H54 (cell line): ENCODE results near the gene RAPGEF2.
"Not testable (repeated sequence)": the region's sequence is repeated elsewhere in the genome, so short reads cannot be mapped to it uniquely, and the experiment has no call there.

Experiments
- DNase-seq: peaks from one replicate; pipeline ENCODE4 v3.0.0; 2011; ENCODE audit warnings: low spot score, mixed read lengths; ENCODE audit not compliant: insufficient read length
- FAIRE-seq: peaks from 3 replicates; lab custom pipeline; 2011; peaks lifted over from hg19 to GRCh38; lab: Jason Lieb, UNC
- POLR2A ChIP-seq: IDR thresholded peaks from 2 replicates; pipeline ENCODE4 v1.6.1; 2011; ENCODE audit warnings: low read depth, mild to moderate bottlenecking, low read length

Gene RAPGEF2

DNA sequence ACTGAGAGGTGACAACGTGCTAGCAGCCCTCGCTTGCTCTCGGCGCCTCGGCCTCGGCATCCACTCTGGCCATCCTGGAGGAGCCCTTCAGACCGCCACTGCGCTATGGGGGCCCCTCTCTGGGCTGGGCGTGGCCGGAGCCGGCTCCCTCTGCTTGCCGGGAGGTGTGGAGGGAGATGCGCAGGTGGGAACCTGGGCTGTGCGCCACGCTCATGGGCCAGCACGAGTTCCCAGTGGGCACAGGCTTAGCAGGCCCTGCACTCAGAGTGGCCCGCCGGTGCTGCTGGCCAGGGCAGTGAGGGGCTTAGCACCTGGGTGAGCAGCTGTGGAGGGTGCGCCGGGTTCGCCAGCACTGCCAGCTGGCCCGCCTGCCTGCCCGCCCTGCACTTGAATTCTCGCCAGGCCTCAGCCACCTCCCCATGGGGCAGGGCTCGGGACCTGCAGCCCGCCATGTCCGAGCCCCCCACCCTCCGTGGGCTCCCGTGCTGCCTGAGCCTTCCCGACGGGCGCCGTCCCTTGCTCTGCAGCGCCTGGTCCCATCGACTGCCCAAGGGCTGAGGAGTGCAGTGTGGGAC, 148.0 kb downstream of the RAPGEF2 start:
- DNase-seq (no peak), FAIRE-seq (no peak)

DNA sequence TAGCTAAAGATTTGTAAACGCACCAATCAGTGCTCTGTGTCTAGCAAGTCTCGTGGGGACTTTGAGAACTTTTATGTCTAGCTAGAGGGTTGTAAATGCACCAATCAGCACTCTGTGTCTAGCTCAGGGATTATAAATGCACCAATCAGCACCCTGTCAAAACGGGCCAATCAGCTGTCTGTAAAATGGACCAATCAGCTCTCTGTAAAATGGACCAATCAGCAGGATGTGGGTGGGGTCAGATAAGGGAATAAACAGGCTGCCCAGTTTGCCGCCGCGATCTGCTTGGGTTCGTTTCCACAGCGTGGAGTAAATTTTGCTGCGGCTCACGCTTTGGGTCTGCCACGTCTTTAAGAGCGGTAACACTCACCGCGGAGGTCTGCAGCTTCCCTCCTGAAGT, 148.7 kb downstream of the RAPGEF2 start:
- FAIRE-seq = not testable (repeated sequence)

More for the DNA sequence above, 148.0 kb downstream of the RAPGEF2 start:
- TF ChIP-seq POLR2A = no peak

GRCh38 chr4:159252491-159252890, 149.6 kb downstream of the RAPGEF2 start:
- FAIRE-seq = no peak
- DNase-seq = no peak
- no peak for TF ChIP-seq POLR2A

More for the DNA sequence above, 148.7 kb downstream of the RAPGEF2 start:
- DNase-seq = not testable (repeated sequence)

DNA sequence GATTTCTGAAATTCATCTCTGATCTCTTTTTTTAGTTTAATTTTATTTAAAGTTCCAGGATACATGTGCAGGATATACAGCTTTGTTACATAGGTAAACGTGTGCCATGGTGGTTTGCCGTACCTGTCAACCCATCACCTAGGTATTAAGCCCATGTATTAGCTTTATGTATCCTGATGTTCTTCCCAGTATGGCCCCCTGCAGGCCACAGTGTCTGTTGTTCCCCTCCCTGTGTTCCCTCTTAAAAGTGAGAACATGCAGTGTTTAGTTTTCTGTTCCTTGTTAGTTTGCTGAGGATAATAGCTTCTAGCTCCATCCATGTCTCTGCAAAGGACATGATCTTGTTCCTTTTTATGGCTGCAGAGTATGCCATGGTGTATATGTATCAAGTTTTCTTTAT, 153.2 kb downstream of the RAPGEF2 start:
- no peak for DNase-seq
- FAIRE-seq = no peak
- no peak for TF ChIP-seq POLR2A

- no peak for TF ChIP-seq POLR2A
- FAIRE-seq (no peak), DNase-seq (no peak)
Measured at GRCh38 chr4:159258889-159259560, 156.1 kb downstream of the RAPGEF2 start.

DNA sequence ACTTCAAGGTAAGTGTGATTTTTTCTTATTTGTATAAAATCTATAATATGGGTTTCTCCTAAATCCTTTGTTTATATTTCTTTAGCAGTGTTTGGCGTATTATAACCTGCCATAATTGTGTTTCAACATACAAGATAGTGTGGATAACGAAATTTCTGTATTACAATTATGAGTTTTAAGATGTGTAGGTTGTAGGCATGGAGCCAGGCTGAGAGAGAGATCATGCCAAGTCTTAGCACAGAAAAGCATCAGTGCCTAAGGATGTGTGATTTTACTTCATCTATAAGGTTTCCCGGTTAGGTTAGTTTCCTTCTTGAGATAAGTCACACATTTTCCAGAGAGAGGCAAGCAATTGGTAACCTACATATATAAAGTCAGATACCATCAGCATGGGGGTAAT, 161.2 kb downstream of the RAPGEF2 start:
- FAIRE-seq = no peak
- TF ChIP-seq POLR2A = no peak

GRCh38 chr4:159266981-159267868, 164.3 kb downstream of the RAPGEF2 start:
- FAIRE-seq = peak; percentile 87
- TF ChIP-seq POLR2A = no peak
- no peak for DNase-seq

More for the DNA sequence above, 161.2 kb downstream of the RAPGEF2 start:
- DNase-seq = no peak

- no peak for TF ChIP-seq POLR2A
- no peak for DNase-seq
- peak; percentile 61 for FAIRE-seq
Measured at GRCh38 chr4:159267869-159268285, 165.0 kb downstream of the RAPGEF2 start.

DNA sequence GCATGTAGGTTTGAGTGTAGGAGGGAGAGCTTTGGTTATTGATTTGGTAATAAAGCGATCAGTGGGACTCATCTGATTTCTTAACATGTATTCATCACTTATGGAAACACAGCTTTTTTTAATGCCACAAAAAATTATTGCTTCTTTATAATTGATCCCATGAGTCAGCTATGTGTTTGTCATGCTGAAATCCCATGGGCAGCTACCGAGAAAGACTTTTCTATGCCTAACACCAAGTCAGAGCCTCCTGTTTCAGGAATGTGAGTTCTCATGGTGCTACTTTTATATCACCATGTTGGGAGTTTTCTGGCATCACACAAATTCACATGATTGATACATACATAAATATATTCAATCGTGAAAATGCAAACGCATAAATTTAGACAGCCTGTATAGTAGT, 165.7 kb downstream of the RAPGEF2 start:
- FAIRE-seq = peak; percentile 36
- TF ChIP-seq POLR2A = no peak

DNA sequence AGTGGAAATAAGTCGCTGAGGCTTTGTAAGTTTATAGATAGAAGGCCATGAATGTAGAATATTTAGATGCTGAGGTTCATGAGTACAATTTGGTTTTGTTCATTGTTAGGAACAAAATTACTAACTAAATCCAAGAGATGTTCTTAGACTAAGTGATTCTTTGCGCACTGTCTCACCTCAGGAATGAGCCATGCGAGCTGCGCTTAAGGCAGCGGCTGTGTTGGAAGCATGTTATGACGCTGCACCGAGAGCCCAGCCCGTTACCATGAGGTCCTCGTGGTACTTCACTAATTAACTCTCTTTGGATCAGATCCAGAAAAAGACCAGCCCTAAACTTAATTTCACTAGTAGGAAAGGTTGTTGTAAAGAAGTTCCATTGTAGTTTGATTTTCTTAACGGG, 166.2 kb downstream of the RAPGEF2 start:
- DNase-seq (no peak), FAIRE-seq (no peak)
- TF ChIP-seq POLR2A = no peak

More for the DNA sequence above, 165.7 kb downstream of the RAPGEF2 start:
- no peak for DNase-seq

- DNase-seq = no peak
- FAIRE-seq = no peak
- no peak for TF ChIP-seq POLR2A
Measured at GRCh38 chr4:159269956-159270355, 167.1 kb downstream of the RAPGEF2 start.

DNA sequence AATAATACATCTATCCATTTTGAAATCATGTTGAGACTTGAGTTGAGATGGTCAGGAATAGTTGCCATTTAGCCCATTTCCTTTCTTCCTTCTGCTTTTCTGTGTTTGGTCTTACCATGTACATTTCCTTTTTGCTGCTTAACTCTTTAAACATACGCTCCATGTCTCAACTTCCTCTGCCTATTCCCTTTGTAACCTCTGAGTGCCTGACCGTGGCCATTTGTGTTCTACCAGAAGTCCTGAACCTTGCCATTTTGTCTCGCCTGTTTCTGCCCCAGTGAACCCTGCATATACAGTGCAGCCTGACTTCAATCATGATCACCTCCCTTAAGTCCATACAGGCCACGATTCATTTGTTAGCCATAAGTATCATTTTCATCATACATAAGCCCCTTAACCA, 169.0 kb downstream of the RAPGEF2 start:
- TF ChIP-seq POLR2A = no peak
- DNase-seq = no peak
- FAIRE-seq = no peak

GRCh38 chr4:159272273-159273140, 169.6 kb downstream of the RAPGEF2 start:
- FAIRE-seq = no peak
- no peak for DNase-seq
- TF ChIP-seq POLR2A = no peak
